ENCODE measurements around the gene TBC1D20. TPM values are rescaled to one million over a fixed set of nuclear protein-coding genes. Genes with fewer than 3 reads are reported as not detected.

The TBC1D20 gene
- total RNA-seq, 2 experiments from 2014 or later: 22.2 to 23.8 TPM

DNA sequence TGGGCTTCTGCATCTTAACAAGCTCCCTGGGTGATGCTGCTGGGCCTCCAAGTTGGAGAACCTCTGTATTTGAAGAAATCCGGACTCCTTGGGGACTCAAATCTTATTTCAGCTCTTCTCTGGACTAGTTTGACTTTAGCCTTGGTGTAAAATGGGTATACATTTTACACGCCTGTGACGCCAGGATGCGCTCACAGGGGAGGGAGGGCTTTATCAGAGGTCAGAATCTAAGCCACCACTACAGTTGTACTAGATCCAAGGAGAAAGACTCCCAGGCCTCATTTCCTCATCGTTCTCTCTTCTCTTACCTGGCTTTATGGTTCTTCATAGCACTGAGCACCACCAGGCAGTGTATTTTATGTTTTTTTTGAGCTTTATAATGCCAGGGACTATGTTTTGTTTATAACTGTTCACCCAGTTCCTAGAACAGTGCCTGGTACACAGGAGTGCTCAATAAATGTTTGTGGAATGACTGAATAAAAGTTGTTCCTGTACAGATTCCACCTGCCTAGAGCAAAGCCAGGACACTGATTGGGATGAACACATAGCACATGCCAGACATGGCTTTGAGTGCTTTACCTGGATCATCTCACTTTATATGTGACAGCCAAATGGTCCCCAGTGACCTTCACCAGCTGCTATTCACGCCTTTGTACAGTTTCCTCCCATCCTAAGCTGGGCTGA lies 59.3 kb downstream of the TBC1D20 start:
- DNase-seq (no peak), ATAC-seq (no peak)
- intact Hi-C loops (cut with micrococcal nuclease): no loop called here
- Mint-ChIP-seq H3K4me3 (no peak overlapping the region), H3K27ac (peak overlapping the region; percentile 72), H3K4me1 (ENCODE audit: low read depth) (peaks cover 30% of the 10 kb centered on the region), H3K9me3 (peaks cover 4% of the 10 kb centered on the region), H3K27me3 (no peaks in the 10 kb centered on the region), H3K36me3 (ENCODE audit: low read depth) (peaks cover 4% of the 10 kb centered on the region)
- CTCF ChIA-PET: interaction anchor here (1.2 kb wide), 1 partner anchor 10 kb away, joined by 3 read pairs; no protein-coding TSS in a partner anchor
- POLR2A ChIA-PET: interaction anchor here (1.3 to 1.4 kb wide), 2 partner anchors 20 to 24 kb away, joined by 3 to 4 read pairs; no protein-coding TSS in a partner anchor
- TF ChIP-seq, protein P1, sequence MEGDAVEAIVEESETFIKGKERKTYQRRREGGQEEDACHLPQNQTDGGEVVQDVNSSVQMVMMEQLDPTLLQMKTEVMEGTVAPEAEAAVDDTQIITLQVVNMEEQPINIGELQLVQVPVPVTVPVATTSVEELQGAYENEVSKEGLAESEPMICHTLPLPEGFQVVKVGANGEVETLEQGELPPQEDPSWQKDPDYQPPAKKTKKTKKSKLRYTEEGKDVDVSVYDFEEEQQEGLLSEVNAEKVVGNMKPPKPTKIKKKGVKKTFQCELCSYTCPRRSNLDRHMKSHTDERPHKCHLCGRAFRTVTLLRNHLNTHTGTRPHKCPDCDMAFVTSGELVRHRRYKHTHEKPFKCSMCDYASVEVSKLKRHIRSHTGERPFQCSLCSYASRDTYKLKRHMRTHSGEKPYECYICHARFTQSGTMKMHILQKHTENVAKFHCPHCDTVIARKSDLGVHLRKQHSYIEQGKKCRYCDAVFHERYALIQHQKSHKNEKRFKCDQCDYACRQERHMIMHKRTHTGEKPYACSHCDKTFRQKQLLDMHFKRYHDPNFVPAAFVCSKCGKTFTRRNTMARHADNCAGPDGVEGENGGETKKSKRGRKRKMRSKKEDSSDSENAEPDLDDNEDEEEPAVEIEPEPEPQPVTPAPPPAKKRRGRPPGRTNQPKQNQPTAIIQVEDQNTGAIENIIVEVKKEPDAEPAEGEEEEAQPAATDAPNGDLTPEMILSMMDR (IDR thresholded peaks at IDR 0.05): no peak

DNA sequence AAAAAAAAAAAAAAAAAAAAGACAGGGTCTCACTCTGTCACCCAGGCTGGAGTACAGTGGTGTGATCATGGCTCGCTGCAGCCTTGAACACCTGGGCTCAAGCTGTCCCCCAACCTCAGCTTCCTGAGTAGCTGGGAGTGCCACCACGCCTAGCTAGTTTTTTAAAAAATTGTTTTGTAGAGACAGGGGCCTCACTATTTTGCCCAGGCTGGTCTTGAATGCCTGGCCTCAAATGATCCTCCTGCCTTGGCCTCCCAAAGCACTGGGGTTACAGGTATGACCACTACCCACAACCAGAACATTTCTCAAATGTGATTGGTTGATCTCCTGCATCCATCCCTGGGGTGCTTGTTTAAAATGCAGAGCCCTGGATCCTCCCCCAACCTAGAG lies 59.8 kb downstream of the TBC1D20 start:
- H3K27me3 Mint-ChIP-seq: no peaks in the 10 kb centered on the region
- POLR2A ChIA-PET: interaction anchor here (1.3 to 1.8 kb wide), 2 partner anchors 22 to 25 kb away, joined by 3 to 4 read pairs; partner anchors contain the start of gene TRIB3
- TF ChIP-seq, protein P1 (IDR thresholded peaks at IDR 0.05): no peak
- ATAC-seq (peak; percentile 28), DNase-seq (no peak)
- peaks cover 30% of the 10 kb centered on the region for H3K4me1 Mint-ChIP-seq (ENCODE audit: low read depth)
- peaks cover 8% of the 10 kb centered on the region for H3K36me3 Mint-ChIP-seq (ENCODE audit: low read depth)
- intact Hi-C loops (cut with micrococcal nuclease): no loop called here
- peaks cover 4% of the 10 kb centered on the region for H3K9me3 Mint-ChIP-seq
- no peak overlapping the region for H3K4me3 Mint-ChIP-seq
- no peak overlapping the region for H3K27ac Mint-ChIP-seq
- CTCF ChIA-PET: interaction anchor here (1.2 kb wide), 1 partner anchor 10 kb away, joined by 3 read pairs; no protein-coding TSS in a partner anchor

DNA sequence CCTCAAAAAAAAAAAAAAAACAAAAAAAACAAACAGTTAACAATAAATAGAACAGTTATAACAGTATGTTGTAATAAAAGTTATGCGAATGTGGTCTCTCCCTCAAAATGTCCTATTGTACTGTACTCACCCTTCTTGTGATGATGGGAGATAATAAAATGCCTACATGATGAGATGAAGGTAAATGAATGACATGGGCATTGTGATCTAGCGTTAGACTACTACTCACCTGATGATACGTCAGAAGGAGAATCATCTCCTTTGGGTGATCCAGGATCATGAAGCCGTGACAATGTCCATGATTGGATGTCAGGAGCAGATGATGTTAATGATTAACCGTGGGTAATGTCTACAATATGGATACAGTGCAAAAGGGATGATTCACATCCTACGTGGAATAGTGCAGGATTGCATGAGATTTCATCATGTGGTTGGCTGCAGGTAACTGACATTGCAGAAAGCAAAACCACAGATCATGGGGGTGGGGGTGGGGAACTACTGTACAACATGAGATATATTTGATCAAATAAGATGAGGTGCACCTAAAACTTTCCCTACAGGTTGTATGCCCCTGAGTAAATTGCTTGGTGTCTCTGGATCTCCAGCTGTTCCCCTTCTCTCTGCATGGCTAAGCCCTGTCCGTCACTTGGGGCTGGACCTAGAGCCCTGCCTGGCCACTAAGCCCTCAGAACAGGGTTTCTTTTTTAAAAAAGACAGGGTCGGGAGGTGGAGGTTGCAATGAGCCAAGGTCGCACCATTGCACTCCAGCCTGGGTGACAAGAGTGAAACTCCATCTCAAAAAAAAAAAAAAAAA lies 60.4 kb downstream of the TBC1D20 start:
- ChIA-PET POLR2A (interaction anchor here (1.3 to 1.8 kb wide), 2 partner anchors 21 to 26 kb away, joined by 3 to 4 read pairs; partner anchors contain the start of gene TRIB3), CTCF (interaction anchor here (1.1 to 2.4 kb wide), 3 partner anchors 11 to 48 kb away, joined by 3 to 6 read pairs (median 3); no protein-coding TSS in a partner anchor)
- intact Hi-C loops (cut with micrococcal nuclease): no loop called here
- TF ChIP-seq, protein P1 (IDR thresholded peaks at IDR 0.05): no peak
- Mint-ChIP-seq H3K27ac (peak overlapping the region; percentile 74), H3K36me3 (ENCODE audit: low read depth) (peaks cover 11% of the 10 kb centered on the region), H3K4me3 (no peak overlapping the region), H3K27me3 (no peaks in the 10 kb centered on the region), H3K9me3 (peaks cover 4% of the 10 kb centered on the region), H3K4me1 (ENCODE audit: low read depth) (peaks cover 24% of the 10 kb centered on the region)
- peak; percentile 60 for ATAC-seq
- DNase-seq: peak; percentile 62

DNA sequence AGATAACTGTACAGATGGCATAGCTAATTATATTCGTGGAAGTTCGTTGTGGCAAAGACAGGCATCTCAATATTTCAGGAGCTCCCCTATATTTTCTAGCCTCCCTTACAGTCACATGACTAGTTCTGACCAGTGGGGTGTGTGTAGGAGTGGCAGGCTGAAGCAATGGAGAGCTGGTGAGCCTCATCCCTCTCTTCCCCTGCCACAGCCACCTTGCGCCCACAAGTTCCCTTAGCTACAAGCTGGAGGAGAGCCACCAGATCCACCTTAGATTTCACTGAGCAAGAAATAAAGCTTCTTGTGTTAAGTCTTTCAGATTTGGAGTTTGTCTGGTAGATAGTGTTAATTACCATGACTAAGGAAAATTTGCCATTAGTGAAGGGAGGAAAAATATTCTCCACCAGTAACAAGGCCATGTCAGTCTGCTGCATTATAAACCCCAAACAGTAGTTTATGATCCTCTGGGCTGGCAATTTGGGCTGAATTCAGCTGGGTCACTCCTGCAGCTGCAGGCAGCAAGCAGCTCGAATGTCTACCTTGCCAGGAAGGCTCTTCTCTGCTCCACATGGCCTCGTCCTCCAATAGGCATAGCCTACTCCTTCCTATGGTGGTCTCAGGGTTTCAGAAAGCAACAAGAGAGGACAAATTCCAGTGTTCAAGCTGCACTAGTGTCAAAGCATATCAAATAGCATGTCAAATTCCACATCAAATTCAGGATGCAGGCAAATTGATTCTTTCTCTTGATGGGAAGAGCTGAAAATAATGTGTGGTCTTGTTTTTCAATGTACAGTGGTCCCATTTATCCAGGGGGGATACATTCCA lies 61.7 kb downstream of the TBC1D20 start:
- POLR2A ChIA-PET: interaction anchor here (1.4 to 2.1 kb wide), 3 partner anchors 10 to 20 kb away, joined by 4 to 8 read pairs (median 4); partner anchors contain the start of gene TRIB3
- no peak for ATAC-seq
- CTCF ChIA-PET: interaction anchor here (0.7 to 2.4 kb wide), 6 partner anchors 10 to 247 kb away, joined by 3 to 6 read pairs (median 3); no protein-coding TSS in a partner anchor
- Mint-ChIP-seq H3K4me3 (no peak overlapping the region), H3K27me3 (no peaks in the 10 kb centered on the region), H3K9me3 (peaks cover 4% of the 10 kb centered on the region), H3K4me1 (ENCODE audit: low read depth) (peaks cover 22% of the 10 kb centered on the region), H3K27ac (peak overlapping the region; percentile 43), H3K36me3 (ENCODE audit: low read depth) (peaks cover 18% of the 10 kb centered on the region)
- no peak for DNase-seq
- intact Hi-C loops (cut with micrococcal nuclease): no loop called here
- TF ChIP-seq, protein P1 (IDR thresholded peaks at IDR 0.05): no peak
